HepG2 (cell line): Measurements from ENCODE around the gene SERINC1. TPM values are rescaled to one million over a fixed set of nuclear protein-coding genes. Genes with fewer than 3 reads are reported as not detected.
A peak's percentile ranks its signal among the peaks of the same experiment; 100 is the strongest.

ENCODE experiments used
- CEBPB ChIP-seq: IDR thresholded peaks from 2 replicates; pipeline ENCODE4 v1.6.1; 2011; ENCODE audit warnings: low read depth, low read length, improper control_type of control experiment, borderline replicate concordance
- CEBPZ ChIP-seq: IDR thresholded peaks from 2 replicates; pipeline ENCODE4 v1.6.1; 2012; ENCODE audit warnings: low read length, improper control_type of control experiment
- GFI1 ChIP-seq: sonication (generic); formaldehyde crosslinking; IDR thresholded peaks from 2 replicates; pipeline ENCODE4 v1.5.0; 2020; ENCODE audit warnings: missing genetic modification reagents, mild to moderate bottlenecking, borderline replicate concordance
- GZF1 ChIP-seq: sonication (generic); formaldehyde crosslinking; IDR thresholded peaks from 2 replicates; pipeline ENCODE4 v1.5.1; 2020; ENCODE audit warnings: mild to moderate bottlenecking, missing genetic modification reagents
- HOXA5 ChIP-seq: sonication (generic); formaldehyde crosslinking; IDR thresholded peaks from 2 replicates; pipeline ENCODE4 v1.4.0; 2020; ENCODE audit warnings: missing genetic modification reagents
- ONECUT2 ChIP-seq: sonication (generic); formaldehyde crosslinking; IDR thresholded peaks from 2 replicates; pipeline ENCODE4 v1.4.0; 2020; ENCODE audit warnings: missing genetic modification reagents
- PAWR ChIP-seq: sonication (generic); formaldehyde crosslinking; IDR thresholded peaks from 2 replicates; pipeline ENCODE4 v1.4.0; 2020; ENCODE audit warnings: missing genetic modification reagents, mild to moderate bottlenecking, borderline replicate concordance
- TCF7L2 ChIP-seq: IDR thresholded peaks from 2 replicates; pipeline ENCODE4 v1.6.1; 2011; ENCODE audit warnings: mild to moderate bottlenecking, low read depth, low read length, moderate library complexity
- TIGD3 ChIP-seq: sonication (generic); formaldehyde crosslinking; IDR thresholded peaks from 2 replicates; pipeline ENCODE4 v1.5.1; 2020; ENCODE audit warnings: mild to moderate bottlenecking, missing genetic modification reagents, borderline replicate concordance
- ZHX1 ChIP-seq: sonication (generic); formaldehyde crosslinking; IDR thresholded peaks from 2 replicates; pipeline ENCODE4 v1.8.1; 2022; ENCODE audit warnings: low read depth, mild to moderate bottlenecking, missing genetic modification reagents
- ZMYM2 ChIP-seq: sonication (generic); formaldehyde crosslinking; IDR thresholded peaks from 2 replicates; pipeline ENCODE4 v1.8.0; 2022; ENCODE audit warnings: mild to moderate bottlenecking, missing genetic modification reagents
- ZNF414 ChIP-seq: sonication (generic); formaldehyde crosslinking; IDR thresholded peaks from 2 replicates; pipeline ENCODE4 v1.5.0; 2020; ENCODE audit warnings: missing genetic modification reagents
- ZNF703 ChIP-seq: sonication (generic); formaldehyde crosslinking; IDR thresholded peaks from 2 replicates; pipeline ENCODE4 v1.5.1; 2020; ENCODE audit warnings: missing genetic modification reagents, mild to moderate bottlenecking, moderate library complexity, borderline replicate concordance
- ZNF781 ChIP-seq: sonication (generic); formaldehyde crosslinking; IDR thresholded peaks from 2 replicates; pipeline ENCODE4 v1.5.1; 2020; ENCODE audit warnings: borderline replicate concordance, mild to moderate bottlenecking, missing genetic modification reagents; ENCODE audit errors: not compliant biosample characterization
- ZNF784 ChIP-seq: sonication (generic); formaldehyde crosslinking; IDR thresholded peaks from 2 replicates; pipeline ENCODE4 v1.5.1; 2020; ENCODE audit warnings: missing genetic modification reagents, mild to moderate bottlenecking, borderline replicate concordance
- ZZZ3 ChIP-seq: sonication (generic); formaldehyde crosslinking; IDR thresholded peaks from 2 replicates; pipeline ENCODE4 v1.4.0; 2020; ENCODE audit warnings: missing genetic modification reagents, mild to moderate bottlenecking, borderline replicate concordance
- polyA plus RNA-seq, 8 experiments: library from polyadenylated mRNA; depleted of rRNA in 3 of 8; stranded (reverse) in 7 of 8; unstranded in 1 of 8; fragments of >200 nt; fragmentation: Illumina TruSeq in 4 of 8; extraction: Trizol in 4 of 8; gene quantifications; 2 replicates each; pipeline versions ENCODE4 v1.2.1 to v1.2.3, GENCODE V29; 2011 to 2016; ENCODE audit warnings: low read depth in 4 of 8, missing spikeins in 1 of 8, mixed read lengths in 1 of 8; ENCODE audit not compliant: insufficient read depth in 1 of 8
- total RNA-seq, 5 experiments: library from RNA; depleted of rRNA; stranded (reverse); fragments of >200 nt; fragmentation: Illumina TruSeq; extraction: Trizol; gene quantifications; 2 replicates each; pipeline ENCODE4 v1.2.3, GENCODE V29; 2016; ENCODE audit warnings: low read depth in 1 of 5
- TF ChIP-seq, protein P1 (sequence below): fragments of 450-650 bp; IDR thresholded peaks from 2 replicates; pipeline ENCODE4 v1.6.1; 2017

Gene SERINC1
- total and polyA plus RNA-seq, 2 of the 13 experiments (the other 11 are each of a cell fraction or from before 2014, with no cell fraction given) = 93.5 to 112 TPM

DNA sequence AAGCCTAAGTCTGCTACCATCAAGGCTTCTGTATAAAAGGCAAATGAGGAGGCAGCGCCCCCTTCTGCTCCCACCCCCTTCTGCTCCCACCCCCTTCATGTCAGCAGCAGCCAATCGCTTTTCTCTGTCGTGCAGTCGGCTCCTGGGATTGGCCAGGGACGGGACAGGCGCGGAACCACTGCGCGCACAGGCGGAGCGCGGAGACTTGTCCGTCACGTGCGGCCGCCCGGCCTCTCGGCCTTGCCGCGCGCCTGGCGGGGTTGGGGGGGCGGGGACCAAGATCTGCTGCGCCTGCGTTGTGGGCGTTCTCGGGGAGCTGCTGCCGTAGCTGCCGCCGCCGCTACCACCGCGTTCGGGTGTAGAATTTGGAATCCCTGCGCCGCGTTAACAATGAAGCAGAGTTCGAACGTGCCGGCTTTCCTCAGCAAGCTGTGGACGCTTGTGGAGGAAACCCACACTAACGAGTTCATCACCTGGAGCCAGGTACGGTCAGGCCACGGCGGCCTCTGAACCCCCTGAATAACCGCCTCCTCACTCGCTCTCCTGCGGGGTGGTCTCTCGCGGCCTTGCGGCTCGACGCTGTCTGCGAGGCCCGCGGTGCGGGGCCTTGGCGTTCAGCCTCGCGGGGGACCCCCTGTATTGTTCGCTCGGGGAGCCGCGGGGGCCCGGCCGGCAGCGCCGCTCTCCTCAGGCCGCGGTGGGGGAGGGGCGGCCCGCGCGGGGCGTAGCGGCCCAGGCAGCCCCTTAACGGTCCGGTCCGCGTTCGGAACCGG, 72.1 kb downstream of the SERINC1 start, which contains the start of gene HSF2 (continued):
- TF ChIP-seq ZHX1 = peak; percentile 47; the same call in 1 of the 2 replicates
- TF ChIP-seq ONECUT2 (CRISPR knock-in tag) = no peak
- TF ChIP-seq HOXA5 (CRISPR knock-in tag) = peak; percentile 88
- peak; percentile 73; the same call in 1 of the 2 replicates for TF ChIP-seq TIGD3 (CRISPR knock-in tag)
- 0 out of 2 replicates have a peak, but pooled peaks have one; percentile 22 for TF ChIP-seq ZMYM2
- TF ChIP-seq, protein P1, sequence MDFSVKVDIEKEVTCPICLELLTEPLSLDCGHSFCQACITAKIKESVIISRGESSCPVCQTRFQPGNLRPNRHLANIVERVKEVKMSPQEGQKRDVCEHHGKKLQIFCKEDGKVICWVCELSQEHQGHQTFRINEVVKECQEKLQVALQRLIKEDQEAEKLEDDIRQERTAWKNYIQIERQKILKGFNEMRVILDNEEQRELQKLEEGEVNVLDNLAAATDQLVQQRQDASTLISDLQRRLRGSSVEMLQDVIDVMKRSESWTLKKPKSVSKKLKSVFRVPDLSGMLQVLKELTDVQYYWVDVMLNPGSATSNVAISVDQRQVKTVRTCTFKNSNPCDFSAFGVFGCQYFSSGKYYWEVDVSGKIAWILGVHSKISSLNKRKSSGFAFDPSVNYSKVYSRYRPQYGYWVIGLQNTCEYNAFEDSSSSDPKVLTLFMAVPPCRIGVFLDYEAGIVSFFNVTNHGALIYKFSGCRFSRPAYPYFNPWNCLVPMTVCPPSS = no peak
- peak; percentile 25 for TF ChIP-seq ZNF781 (CRISPR knock-in tag)
- peak; percentile 78; the same call in 1 of the 2 replicates for TF ChIP-seq ZNF784 (CRISPR knock-in tag)
- no peak for TF ChIP-seq TCF7L2
- 0 out of 2 replicates have a peak, but pooled peaks have one; percentile 44 for TF ChIP-seq ZNF414
- TF ChIP-seq PAWR (CRISPR knock-in tag) = no peak
- TF ChIP-seq ZNF703 (CRISPR knock-in tag) = no peak; the same call in 1 of the 2 replicates
- TF ChIP-seq CEBPZ = no peak
- no peak for TF ChIP-seq CEBPB
- peak; percentile 56; the same call in 1 of the 2 replicates for TF ChIP-seq GFI1 (CRISPR knock-in tag)
- peak; percentile 63; the same call in 1 of the 2 replicates for TF ChIP-seq GZF1 (CRISPR knock-in tag)
- 0 out of 2 replicates have a peak, but pooled peaks have one; percentile 52 for TF ChIP-seq ZZZ3 (CRISPR knock-in tag)
